ENCODE measurements around the gene PPP1R14B. TPM values are rescaled to one million over a fixed set of nuclear protein-coding genes. Genes with fewer than 3 reads are reported as not detected.

PPP1R14B gene
- total RNA-seq, 1 donor from 2014 or later, result 95.0 TPM

GRCh38 chr11:64267207-64267945 lies 20.6 kb upstream of the PPP1R14B start:
- Histone ChIP-seq H3K4me3 (ENCODE audit: low read length in 3 of 3) (no peak overlapping the region), H3K9me3 (ENCODE audit: control insufficient read depth in 3 of 3, low read length in 3 of 3) (no peaks in the 10 kb centered on the region), H3K4me1 (ENCODE audit: control insufficient read depth in 3 of 3, insufficient read depth in 3 of 3, low read length in 3 of 3) (peaks cover 23 to 32% (median 31%) of the 10 kb centered on the region in 3 donors), H3K9ac (ENCODE audit: low read depth in 1 of 3, low read length in 3 of 3) (peak overlapping the region; percentile 33 to 91 (median 38)), H3K36me3 (ENCODE audit: control insufficient read depth in 3 of 3, insufficient read depth in 3 of 3, low read length in 3 of 3) (peaks cover 19 to 28% (median 27%) of the 10 kb centered on the region in 3 donors), H3K27me3 (ENCODE audit: control insufficient read depth in 3 of 3, insufficient read depth in 3 of 3, low read length in 3 of 3) (no peaks in the 10 kb centered on the region), H3K27ac (ENCODE audit: low read depth, low read length) (peak overlapping the region; percentile 96)

GRCh38 chr11:64266339-64266738 lies 19.6 kb upstream of the PPP1R14B start:
- peaks cover 16 to 26% (median 21%) of the 10 kb centered on the region in 3 donors for H3K4me1 ChIP-seq (ENCODE audit: control insufficient read depth in 3 of 3, insufficient read depth in 3 of 3, low read length in 3 of 3)
- no peak overlapping the region for H3K27ac ChIP-seq (ENCODE audit: low read depth, low read length)
- H3K36me3 ChIP-seq (ENCODE audit: control insufficient read depth in 3 of 3, insufficient read depth in 3 of 3, low read length in 3 of 3), result peaks cover 19 to 34% (median 30%) of the 10 kb centered on the region in 3 donors
- no peak overlapping the region for H3K4me3 ChIP-seq (ENCODE audit: low read length in 3 of 3)
- H3K9ac ChIP-seq (ENCODE audit: low read depth in 1 of 3, low read length in 3 of 3), result no peak overlapping the region
- H3K9me3 ChIP-seq (ENCODE audit: control insufficient read depth in 3 of 3, low read length in 3 of 3), result no peaks in the 10 kb centered on the region
- H3K27me3 ChIP-seq (ENCODE audit: control insufficient read depth in 3 of 3, insufficient read depth in 3 of 3, low read length in 3 of 3), result no peaks in the 10 kb centered on the region

GRCh38 chr11:64265176-64266160 lies 18.7 kb upstream of the PPP1R14B start:
- H3K27ac ChIP-seq (ENCODE audit: low read depth, low read length), result no peak overlapping the region
- peaks cover 16 to 26% (median 19%) of the 10 kb centered on the region in 3 donors for H3K4me1 ChIP-seq (ENCODE audit: control insufficient read depth in 3 of 3, insufficient read depth in 3 of 3, low read length in 3 of 3)
- H3K36me3 ChIP-seq (ENCODE audit: control insufficient read depth in 3 of 3, insufficient read depth in 3 of 3, low read length in 3 of 3), result peaks cover 22 to 36% (median 32%) of the 10 kb centered on the region in 3 donors
- H3K4me3 ChIP-seq (ENCODE audit: low read length in 3 of 3), result no peak overlapping the region
- H3K27me3 ChIP-seq (ENCODE audit: control insufficient read depth in 3 of 3, insufficient read depth in 3 of 3, low read length in 3 of 3), result no peaks in the 10 kb centered on the region
- H3K9ac ChIP-seq (ENCODE audit: low read depth in 1 of 3, low read length in 3 of 3), result no peak overlapping the region
- no peaks in the 10 kb centered on the region for H3K9me3 ChIP-seq (ENCODE audit: control insufficient read depth in 3 of 3, low read length in 3 of 3)

- no peaks in the 10 kb centered on the region for H3K27me3 ChIP-seq (ENCODE audit: control insufficient read depth in 3 of 3, insufficient read depth in 3 of 3, low read length in 3 of 3)
Observed at GRCh38 chr11:64264371-64264852, 17.7 kb upstream of the PPP1R14B start.

GRCh38 chr11:64263947-64264317 lies 17.2 kb upstream of the PPP1R14B start:
- H3K27me3 ChIP-seq (ENCODE audit: control insufficient read depth in 3 of 3, insufficient read depth in 3 of 3, low read length in 3 of 3), result no peaks in the 10 kb centered on the region
- H3K27ac ChIP-seq (ENCODE audit: low read depth, low read length), result no peak overlapping the region
- no peaks in the 10 kb centered on the region for H3K9me3 ChIP-seq (ENCODE audit: control insufficient read depth in 3 of 3, low read length in 3 of 3)
- no peak overlapping the region for H3K4me3 ChIP-seq (ENCODE audit: low read length in 3 of 3)
- peaks cover 33 to 47% (median 40%) of the 10 kb centered on the region in 3 donors for H3K36me3 ChIP-seq (ENCODE audit: control insufficient read depth in 3 of 3, insufficient read depth in 3 of 3, low read length in 3 of 3)
- peaks cover 13 to 20% (median 14%) of the 10 kb centered on the region in 3 donors for H3K4me1 ChIP-seq (ENCODE audit: control insufficient read depth in 3 of 3, insufficient read depth in 3 of 3, low read length in 3 of 3)
- H3K9ac ChIP-seq (ENCODE audit: low read depth in 1 of 3, low read length in 3 of 3), result no peak overlapping the region

More at GRCh38 chr11:64264371-64264852, 17.7 kb upstream of the PPP1R14B start:
- Histone ChIP-seq H3K27ac (ENCODE audit: low read depth, low read length) (no peak overlapping the region), H3K4me1 (ENCODE audit: control insufficient read depth in 3 of 3, insufficient read depth in 3 of 3, low read length in 3 of 3) (peaks cover 16 to 23% (median 17%) of the 10 kb centered on the region in 3 donors), H3K4me3 (ENCODE audit: low read length in 3 of 3) (no peak overlapping the region), H3K9ac (ENCODE audit: low read depth in 1 of 3, low read length in 3 of 3) (no peak overlapping the region), H3K9me3 (ENCODE audit: control insufficient read depth in 3 of 3, low read length in 3 of 3) (no peaks in the 10 kb centered on the region), H3K36me3 (ENCODE audit: control insufficient read depth in 3 of 3, insufficient read depth in 3 of 3, low read length in 3 of 3) (peaks cover 30 to 45% (median 36%) of the 10 kb centered on the region in 3 donors)

GRCh38 chr11:64263021-64263946 lies 16.5 kb upstream of the PPP1R14B start:
- H3K27me3 ChIP-seq (ENCODE audit: control insufficient read depth in 3 of 3, insufficient read depth in 3 of 3, low read length in 3 of 3), result no peaks in the 10 kb centered on the region
- peaks cover 7 to 14% (median 8%) of the 10 kb centered on the region in 3 donors for H3K4me1 ChIP-seq (ENCODE audit: control insufficient read depth in 3 of 3, insufficient read depth in 3 of 3, low read length in 3 of 3)
- H3K9me3 ChIP-seq (ENCODE audit: control insufficient read depth in 3 of 3, low read length in 3 of 3), result no peaks in the 10 kb centered on the region
- no peak overlapping the region for H3K4me3 ChIP-seq (ENCODE audit: low read length in 3 of 3)
- H3K9ac ChIP-seq (ENCODE audit: low read depth in 1 of 3, low read length in 3 of 3), result no peak overlapping the region
- peaks cover 38 to 53% (median 46%) of the 10 kb centered on the region in 3 donors for H3K36me3 ChIP-seq (ENCODE audit: control insufficient read depth in 3 of 3, insufficient read depth in 3 of 3, low read length in 3 of 3)
- H3K27ac ChIP-seq (ENCODE audit: low read depth, low read length), result no peak overlapping the region

- Histone ChIP-seq H3K27ac (ENCODE audit: low read depth, low read length) (no peak overlapping the region), H3K36me3 (ENCODE audit: control insufficient read depth in 3 of 3, insufficient read depth in 3 of 3, low read length in 3 of 3) (peaks cover 44 to 54% (median 50%) of the 10 kb centered on the region in 3 donors), H3K27me3 (ENCODE audit: control insufficient read depth in 3 of 3, insufficient read depth in 3 of 3, low read length in 3 of 3) (no peaks in the 10 kb centered on the region), H3K4me3 (ENCODE audit: low read length in 3 of 3) (no peak overlapping the region), H3K9ac (ENCODE audit: low read depth in 1 of 3, low read length in 3 of 3) (no peak overlapping the region), H3K9me3 (ENCODE audit: control insufficient read depth in 3 of 3, low read length in 3 of 3) (no peaks in the 10 kb centered on the region), H3K4me1 (ENCODE audit: control insufficient read depth in 3 of 3, insufficient read depth in 3 of 3, low read length in 3 of 3) (peaks cover 0 to 5% (median 0%) of the 10 kb centered on the region in 3 donors)
Observed at GRCh38 chr11:64262271-64263002, 15.7 kb upstream of the PPP1R14B start.

- Histone ChIP-seq H3K27ac (ENCODE audit: low read depth, low read length) (no peak overlapping the region), H3K4me1 (ENCODE audit: control insufficient read depth in 3 of 3, insufficient read depth in 3 of 3, low read length in 3 of 3) (no peaks in the 10 kb centered on the region), H3K9me3 (ENCODE audit: control insufficient read depth in 3 of 3, low read length in 3 of 3) (no peaks in the 10 kb centered on the region), H3K27me3 (ENCODE audit: control insufficient read depth in 3 of 3, insufficient read depth in 3 of 3, low read length in 3 of 3) (no peaks in the 10 kb centered on the region), H3K4me3 (ENCODE audit: low read length in 3 of 3) (no peak overlapping the region), H3K9ac (ENCODE audit: low read depth in 1 of 3, low read length in 3 of 3) (no peak overlapping the region), H3K36me3 (ENCODE audit: control insufficient read depth in 3 of 3, insufficient read depth in 3 of 3, low read length in 3 of 3) (peaks cover 47 to 56% (median 50%) of the 10 kb centered on the region in 3 donors)
Observed at GRCh38 chr11:64261556-64262080, 14.9 kb upstream of the PPP1R14B start.
